HG03066 (cell line): ENCODE data around the gene SLFNL1.
A peak's percentile ranks its signal among the peaks of the same experiment; 100 is the strongest.

Experiments
- ATAC-seq: cut with Tn5 transposase; IDR thresholded peaks from one replicate; pipeline ENCODE4 v1.9.1; 2021; ENCODE audit warnings: low read depth; ENCODE audit not compliant: unreplicated experiment

Gene SLFNL1

DNA sequence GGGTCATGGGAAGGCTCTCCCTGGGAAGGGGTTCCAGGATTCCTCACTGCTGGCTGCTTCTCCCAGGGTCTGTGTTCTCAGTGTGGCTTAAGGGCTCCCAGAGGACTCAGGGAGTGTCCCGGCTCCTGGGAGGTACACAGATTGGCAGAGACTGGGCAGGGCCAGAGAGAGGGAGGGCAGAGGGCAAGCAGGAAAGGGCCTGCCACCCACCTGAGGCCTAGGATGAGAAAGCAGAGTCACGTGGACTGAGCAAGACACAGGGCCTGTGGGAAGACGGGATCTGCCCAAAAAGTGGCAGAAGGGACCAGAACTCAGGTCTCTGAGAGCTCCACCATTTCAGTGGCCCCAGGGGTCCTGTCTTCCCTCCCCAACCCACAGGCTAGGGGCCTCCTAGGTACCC is 871 bp downstream of the SLFNL1 start:
- no peak for ATAC-seq

DNA sequence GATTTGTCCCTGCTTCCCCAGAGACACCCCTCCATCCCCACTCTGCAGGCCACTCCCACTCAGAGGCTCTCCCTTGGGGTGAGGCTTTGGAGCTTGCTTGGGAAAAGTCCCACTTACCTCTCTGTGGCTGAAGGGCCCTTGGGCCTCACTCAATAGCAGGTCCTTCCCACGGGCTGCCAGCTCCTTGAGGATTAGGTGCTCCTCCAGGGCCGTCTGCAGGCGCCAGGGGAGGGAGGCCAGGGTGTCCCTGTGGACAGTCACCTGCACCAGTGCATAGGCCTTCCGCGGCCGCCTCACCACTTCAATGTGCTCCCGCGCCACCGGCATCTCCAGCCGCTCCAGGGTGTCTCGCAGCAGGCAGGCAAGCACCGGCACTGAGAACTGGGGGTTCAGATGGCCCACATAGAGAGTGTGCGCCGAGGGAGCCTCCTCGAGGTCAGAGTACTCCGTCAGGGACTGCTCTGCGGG is 1.4 kb downstream of the SLFNL1 start:
- ATAC-seq, result no peak

DNA sequence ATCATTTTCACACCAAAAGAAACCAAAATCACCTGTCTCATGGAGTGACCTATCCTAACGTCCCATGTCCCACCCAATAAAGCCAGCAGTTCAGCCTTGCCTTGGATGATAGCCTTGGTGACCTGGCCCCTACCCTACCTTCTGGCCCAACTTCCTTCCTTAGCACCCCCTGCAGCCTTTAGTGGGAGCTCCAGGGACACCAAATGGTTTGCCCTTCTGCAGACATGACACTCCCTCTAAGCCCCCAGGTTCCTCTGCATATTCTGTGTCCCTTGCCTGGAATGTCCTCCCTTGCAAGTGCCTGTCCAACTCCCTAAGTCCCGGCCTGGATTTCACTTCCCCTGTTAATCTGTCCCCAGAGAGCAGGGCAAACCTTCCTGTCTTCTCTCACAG is 2.2 kb downstream of the SLFNL1 start:
- no peak for ATAC-seq

DNA sequence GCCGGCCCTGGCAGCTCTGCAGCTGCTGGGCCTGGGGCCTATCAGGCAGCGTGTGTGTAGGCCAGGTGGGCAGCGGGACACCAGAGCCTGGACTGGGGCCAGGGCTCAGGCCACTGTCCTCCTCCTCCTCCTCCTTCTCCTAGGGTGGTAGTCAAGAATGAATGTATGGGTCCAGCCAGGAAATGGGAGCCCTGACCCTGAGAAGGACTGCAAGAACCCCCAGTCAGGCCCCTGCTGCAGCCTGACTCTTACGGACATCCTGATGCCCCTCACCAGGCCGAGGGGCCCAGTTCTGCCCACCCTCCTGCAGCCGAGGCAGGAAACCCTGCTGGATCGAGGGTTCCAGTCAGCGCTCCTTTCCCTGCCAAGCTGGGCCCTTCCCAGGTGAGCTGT is 3.5 kb downstream of the SLFNL1 start:
- no peak for ATAC-seq

DNA sequence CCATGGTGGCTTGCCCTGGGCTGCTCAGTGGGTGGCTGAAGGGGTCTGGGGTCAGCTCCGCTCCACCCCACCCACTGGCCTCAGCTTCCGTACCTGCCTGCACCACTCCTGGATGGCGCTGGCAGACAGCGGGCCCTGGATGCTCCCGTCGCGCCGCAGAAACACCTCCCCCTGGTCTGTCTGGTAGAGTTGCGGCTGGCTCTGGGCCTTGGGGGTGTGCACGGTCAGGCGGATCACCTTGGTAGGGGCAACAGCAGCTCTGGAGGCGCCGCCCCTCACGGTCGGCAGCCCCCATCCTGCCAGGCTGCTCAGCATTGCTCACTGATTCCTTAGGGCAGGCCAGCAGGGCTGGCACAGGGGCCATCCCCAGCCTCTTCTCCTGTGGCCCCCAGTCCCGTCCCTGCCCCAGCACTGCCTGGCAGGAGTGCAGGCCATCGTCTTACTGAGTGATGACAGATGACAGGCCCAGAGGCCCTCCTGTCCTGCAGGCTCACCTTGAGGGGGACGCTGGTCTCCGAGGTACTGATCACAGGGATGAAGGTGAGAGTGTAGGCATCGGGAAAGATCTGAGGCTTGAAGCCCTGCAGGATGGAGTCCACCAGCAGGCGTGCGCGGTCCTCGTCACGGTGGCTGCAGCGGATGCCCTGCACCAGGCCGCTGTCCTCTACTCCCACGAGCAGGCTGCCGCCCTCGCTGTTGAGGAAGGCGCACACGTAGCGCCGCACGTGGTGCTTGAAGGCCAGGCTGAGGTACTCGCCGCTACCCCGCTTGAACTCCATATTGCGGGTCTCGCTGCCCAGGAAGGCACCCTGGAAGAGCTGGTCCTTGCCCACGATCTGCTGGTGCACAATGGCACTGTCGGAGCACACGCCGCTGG is 4.1 kb downstream of the SLFNL1 start:
- ATAC-seq, result no peak

DNA sequence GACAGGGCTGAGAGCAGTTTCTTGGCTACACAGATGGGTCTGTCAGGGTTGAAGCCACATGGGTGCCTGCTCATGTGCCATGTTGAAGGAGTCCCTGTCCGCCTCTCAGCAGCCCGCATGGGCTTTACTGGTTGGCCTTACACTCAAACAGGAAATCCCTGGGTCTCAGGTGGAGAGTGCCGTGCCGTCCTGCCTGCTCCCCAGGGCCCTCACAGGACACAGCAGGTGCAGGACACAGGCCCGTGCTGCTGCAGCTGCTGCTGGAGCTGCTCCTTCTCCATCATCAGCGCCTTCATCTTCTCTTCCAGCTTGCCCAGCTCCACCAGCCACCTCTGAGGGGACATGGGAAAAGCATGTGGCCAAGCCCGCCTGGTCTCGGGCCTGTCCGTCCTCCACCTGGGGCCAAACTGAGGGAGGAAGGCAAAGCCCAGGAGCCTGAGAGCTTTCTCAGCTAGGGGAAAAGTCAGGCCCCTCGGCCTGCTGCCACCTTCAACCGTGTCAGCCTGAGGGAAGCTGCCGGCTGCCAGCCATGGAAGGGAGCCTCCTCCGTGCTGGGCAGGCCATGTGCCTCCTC is 5.5 kb downstream of the SLFNL1 start:
- no peak for ATAC-seq

DNA sequence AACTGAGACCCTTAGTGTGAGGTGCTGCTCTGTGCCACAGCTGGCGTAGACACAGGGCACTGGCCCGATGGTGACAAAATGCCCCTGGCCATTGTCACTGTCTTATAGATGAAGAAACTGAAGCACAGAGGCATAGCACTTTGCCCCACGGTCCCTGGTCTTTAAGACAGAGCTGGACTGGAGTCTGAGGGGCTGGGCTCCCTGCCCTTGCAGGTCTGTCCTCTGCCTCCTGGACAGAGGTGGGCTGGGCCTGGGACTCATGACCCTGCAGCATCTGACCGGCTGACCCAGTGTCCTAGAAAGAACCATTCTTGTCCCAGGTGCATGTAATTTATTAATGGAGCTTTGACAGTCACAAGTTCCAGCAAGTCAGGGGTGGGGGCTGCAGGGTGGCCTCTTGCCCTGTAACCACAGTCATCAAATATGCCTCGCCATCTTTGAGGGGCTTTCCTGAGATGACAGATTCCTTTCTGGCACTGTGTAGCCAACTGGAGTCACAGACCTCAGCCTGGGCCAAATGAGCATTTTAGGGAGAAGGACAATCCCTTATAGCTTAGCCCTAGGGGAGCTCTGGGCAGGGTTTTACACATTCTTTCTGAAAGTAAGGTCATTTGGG is 6.1 kb downstream of the SLFNL1 start:
- ATAC-seq, result no peak

DNA sequence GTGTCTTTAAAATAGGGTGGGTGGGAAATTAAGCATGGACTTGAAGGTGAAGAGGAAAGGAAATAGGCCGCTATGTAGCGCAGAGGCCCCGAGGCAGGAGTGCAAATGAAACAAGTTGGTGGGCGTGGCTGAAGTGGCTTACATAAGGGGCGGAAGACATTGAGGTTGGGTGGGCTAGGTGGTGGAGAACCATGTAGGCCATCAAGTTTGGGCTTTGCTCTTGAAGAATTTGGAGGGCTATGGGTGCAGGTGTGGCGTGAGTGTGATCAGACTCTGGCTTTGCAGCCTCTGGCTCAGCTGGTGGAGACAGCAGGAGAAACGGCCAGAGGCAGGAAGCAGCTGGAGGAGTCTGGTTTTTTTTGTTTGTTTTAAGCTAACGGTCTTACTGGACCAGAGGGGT is 6.7 kb downstream of the SLFNL1 start:
- ATAC-seq, result no peak

DNA sequence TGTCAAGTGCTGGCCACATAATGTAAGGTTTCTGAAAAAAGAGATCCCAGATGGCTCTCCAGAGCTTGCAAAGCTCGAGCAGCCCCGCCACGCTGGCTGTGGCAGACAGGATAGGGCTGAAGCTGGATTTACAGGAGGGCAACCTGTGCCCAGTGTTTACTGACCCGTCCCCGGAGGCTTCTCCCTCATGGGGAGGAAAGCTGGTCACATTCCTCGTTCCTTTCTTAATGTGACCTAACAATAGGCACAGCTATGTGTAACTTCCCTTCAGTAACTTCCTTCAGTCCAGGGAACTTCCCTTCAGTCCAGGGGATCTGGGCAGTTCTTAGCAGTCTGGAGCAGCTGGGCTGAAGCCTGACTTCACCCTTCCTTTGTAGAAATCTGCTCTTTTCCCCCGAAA is 7.7 kb downstream of the SLFNL1 start:
- ATAC-seq, result no peak

DNA sequence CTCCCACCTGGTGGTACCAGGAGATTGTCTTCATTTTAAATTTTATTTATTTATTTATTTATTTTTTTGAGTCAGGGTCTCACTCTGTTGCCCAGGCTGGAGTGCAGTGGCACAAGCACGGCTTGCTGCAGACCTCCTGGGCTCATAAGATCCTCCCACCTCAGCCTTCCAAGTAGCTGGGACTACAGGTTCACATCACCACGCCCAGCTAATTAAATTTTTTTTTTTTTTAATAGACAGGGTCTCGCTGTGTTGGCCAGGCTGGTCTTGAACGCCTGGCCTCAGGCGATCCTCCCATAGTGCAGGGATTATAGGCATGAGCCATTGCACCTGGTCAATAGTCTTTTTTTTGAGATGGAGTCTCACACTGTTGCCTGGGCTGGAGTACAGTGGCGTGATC is 8.5 kb downstream of the SLFNL1 start:
- ATAC-seq, result no peak

DNA sequence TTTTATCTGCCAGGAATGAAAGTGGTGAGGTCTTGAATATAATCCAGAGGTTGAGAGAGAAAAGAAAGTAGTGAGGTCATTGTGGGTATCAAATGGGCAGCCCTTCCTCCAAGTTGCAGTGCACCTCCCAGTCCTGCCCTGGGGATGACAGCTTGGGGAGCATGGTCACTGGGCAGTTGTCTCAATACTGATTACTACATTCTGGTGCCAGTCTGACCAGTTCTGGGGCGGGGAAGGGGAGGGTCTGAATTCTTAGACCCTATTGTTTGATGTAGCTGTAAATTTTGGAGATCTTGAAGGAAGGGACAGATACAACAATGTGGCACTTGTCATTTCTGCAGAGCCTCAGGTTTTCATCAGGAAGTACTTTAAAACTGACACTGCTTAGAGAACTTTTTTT is 11.2 kb downstream of the SLFNL1 start:
- ATAC-seq, result no peak

DNA sequence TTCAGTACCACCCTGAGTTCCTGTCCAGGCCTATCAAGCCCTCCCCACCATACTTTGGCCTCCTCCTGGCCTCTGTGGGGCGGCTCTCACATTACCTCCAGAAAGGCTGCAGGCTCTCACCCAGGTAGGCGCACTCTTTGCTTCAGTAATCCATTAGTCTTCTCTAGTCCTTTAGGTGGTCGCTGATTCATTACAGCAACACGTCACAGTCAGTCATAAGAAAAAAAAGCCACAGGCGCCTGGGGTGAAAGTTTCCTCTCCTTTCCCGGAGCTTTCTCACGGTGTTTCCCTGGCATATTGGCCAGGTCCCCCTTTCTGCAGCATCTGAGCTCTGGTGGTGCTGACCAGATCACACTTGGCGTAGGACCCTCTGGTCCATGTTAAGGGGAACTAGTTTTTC is 12.1 kb downstream of the SLFNL1 start:
- ATAC-seq, result no peak

DNA sequence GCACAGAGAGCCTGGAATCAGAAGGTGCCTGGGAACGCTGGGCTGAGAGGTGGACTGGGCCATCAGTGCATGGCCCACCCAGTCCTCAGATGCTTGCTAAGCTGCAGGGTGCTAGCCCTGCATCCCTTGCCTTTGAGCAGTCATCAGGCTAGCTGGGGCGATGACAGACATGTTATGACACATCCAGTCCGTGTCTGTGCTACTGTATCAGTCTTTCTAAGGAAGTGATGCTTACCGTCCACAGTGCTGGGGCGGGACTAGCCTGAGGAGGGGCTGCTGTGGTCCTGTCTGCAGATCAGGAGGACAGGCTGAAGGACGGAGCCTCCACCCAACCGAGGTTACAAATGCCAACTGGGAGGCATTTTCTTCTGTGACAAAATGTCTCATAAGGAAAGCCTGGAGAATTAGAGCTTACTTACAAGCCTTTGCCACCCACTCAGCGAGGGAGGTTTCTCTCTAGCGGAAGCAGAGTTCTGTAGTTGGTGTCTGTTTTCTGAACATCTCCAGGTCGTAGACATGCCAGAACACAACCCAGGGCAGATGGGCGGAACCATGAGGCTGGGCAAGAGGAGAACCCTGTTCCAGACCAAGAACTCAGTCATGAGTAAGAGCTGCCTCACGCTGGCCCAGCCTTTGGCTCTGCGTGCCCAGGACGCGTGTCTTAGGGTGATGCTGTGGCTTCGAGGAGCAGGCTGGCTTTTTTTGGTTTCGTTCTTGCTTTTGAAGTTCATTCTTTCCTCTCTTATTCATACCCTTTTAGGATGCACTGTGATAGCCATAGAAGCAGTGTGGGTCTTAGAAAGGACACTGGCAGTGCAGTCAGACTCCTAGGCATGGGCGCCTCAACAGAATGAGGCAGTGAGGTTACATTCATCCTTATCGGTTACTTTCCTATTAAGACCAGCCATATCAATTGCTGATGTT is 14.3 kb downstream of the SLFNL1 start:
- no peak for ATAC-seq

DNA sequence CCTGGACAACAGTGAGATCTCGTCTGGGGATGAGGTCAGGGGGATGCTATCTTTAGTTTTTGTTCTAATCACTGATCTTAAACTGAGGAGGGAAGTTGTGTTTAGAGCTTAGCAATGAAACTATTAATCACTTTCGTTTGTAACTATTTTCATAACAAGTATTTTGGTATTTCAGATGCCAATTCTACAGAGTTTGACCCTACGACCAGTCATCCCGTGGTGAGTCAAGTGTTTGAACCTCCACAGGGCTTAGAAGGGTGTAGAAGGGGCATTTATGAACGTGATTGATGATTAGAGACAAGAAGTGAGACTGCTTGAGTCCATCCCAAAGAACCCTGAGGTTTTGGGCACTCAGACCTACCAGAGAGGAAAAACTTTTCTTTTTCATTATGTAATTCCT is 15.6 kb downstream of the SLFNL1 start:
- no peak for ATAC-seq

DNA sequence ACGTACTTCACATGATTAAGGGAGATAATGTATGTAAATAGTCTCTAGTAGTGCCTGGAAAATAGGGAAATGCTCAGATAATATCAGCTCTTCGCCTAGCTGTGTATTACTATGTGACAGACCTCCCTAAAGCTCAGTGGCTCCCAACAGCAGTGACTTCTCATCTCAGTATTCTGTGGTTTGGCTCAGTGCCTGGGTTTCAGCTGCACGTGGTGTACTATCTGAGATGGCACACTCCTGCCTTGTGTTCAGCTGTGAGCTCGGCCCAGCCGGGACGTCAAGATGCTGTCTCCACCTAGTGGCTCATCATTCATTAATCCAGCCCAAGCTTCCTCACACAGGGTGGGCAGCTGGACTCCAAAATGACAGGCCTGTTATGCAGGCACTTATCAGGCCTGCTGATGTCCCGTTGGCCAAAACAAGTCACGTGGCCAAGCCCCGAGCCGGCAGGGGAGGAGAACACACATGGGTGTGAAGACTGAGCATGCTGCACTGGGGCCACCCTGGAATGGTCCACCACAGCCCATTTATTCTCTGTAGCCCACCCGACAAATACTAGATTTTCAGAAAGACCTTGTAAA is 17.8 kb downstream of the SLFNL1 start:
- ATAC-seq, result peak; percentile 98

DNA sequence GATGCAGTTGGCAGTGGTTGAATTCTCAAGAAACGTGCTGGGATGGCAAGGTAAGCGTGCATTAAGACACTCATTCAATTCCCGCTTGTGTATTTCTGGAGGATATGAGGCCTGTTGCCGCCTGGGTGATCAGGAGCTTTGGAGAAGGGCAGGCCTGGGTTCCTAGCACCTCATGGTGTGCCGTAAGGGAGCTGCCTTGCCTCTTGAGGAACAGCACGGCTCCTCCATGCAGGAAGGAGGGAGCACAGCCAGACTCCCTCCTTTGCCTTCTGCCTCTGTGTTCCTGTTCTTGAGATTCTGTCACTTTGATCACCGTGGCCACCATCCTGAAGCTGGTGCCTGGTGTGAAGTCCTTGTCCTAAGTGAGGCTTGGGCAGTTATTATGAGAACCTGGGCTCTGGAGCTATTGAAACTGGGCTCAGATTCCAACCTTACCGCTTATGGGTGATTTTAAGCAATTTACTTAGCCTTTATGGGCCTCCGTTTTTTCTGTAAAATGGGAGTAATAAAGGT is 18.3 kb downstream of the SLFNL1 start:
- ATAC-seq, result no peak

DNA sequence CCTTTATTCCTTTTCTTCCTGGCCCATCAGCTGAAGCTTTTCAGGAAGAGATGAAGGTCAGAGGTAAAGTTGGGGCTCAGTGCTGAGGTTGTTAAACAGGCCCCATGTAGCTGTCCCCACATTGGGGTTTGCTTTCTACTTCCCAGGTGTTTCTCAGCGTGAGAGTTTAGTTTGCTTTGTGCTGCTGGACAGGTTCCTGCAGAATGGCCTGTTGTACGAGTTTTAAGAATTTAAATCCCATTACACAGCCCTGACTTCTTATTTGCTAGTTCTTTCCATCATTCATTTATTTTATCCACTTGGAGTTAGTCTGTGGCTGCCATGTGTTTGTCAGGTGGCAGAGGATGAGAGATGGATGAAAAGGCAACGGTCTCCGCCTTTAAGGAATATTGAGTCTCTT is 22.9 kb downstream of the SLFNL1 start:
- no peak for ATAC-seq

DNA sequence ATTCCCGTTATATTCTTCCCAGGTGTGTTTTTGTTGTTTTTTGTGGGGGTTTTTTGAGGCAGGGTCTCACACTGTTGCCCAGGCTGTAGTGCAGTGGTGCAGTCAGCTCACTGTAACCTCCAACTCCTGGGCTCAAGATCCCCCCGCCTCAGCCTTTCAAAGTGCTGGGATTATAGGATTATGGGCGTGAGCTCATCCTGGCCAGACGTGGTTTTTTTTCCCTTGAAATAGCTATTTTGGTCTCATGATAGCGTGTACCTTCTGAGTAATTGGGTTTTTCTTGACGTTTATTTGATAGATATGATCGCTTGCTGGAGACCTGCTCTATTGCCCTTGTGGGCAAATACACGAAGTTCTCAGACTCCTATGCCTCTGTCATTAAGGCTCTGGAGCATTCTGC is 24.4 kb downstream of the SLFNL1 start:
- no peak for ATAC-seq

DNA sequence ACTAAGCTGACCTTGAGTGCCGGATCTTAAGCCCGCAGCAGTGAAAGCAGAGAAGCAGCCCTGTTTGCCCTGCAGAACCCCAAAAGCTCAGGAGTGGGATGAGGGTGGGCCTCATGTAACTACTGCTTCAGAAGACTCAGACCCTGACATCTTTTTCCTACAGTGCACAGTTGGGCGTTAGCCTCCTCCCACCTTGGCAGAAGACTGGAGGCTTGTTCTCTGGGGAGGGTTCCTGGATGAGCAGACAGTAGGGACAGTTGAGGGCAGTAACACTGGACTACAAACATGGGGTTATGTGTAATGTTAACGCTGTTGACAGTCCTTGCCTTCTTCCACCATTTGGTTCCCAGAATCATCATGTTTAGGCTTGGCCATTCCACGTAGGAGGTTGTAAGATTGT is 32.5 kb downstream of the SLFNL1 start:
- ATAC-seq, result no peak

DNA sequence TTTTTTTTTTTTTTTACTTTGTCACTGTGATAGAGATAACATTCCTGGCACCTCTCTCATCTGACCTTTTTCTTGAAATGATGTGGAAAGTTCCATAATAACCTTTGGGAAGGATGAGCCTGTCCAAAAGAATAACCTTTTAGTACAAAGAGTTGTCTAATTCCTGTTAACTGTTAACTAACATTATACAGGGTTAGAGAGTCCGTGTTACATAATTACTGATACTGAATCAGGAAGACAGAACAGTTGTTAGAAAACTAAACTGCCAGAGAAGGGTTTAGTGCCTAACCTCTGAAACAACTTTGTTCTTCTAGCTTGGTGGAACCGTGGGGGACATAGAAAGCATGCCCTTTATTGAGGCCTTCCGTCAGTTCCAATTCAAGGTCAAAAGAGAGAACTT is 33.2 kb downstream of the SLFNL1 start:
- no peak for ATAC-seq
